ENCODE results near the gene GADD45A.

GRCh38 chr1:67713057-67713846 lies 28.3 kb downstream of the GADD45A start:
- TF ChIP-seq CTCF (IDR thresholded peaks at IDR 0.05) = no peak
- no peak for TF ChIP-seq NFYB (CRISPR knock-in tag; conservative IDR thresholded peaks at IDR 0.05; ENCODE audit: low read depth)
- no peak for TF ChIP-seq MAX (CRISPR knock-in tag; IDR thresholded peaks at IDR 0.05)
- TF ChIP-seq SP1 (CRISPR knock-in tag; conservative IDR thresholded peaks at IDR 0.05) = no peak
- TF ChIP-seq, protein P1, sequence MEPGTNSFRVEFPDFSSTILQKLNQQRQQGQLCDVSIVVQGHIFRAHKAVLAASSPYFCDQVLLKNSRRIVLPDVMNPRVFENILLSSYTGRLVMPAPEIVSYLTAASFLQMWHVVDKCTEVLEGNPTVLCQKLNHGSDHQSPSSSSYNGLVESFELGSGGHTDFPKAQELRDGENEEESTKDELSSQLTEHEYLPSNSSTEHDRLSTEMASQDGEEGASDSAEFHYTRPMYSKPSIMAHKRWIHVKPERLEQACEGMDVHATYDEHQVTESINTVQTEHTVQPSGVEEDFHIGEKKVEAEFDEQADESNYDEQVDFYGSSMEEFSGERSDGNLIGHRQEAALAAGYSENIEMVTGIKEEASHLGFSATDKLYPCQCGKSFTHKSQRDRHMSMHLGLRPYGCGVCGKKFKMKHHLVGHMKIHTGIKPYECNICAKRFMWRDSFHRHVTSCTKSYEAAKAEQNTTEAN (CRISPR knock-in tag; IDR thresholded peaks at IDR 0.05) = no peak

All from WTC11 (cell line).